GM18870 (cell line): ENCODE measurements around the gene CASP4.
"Not testable (repeated sequence)": the region's sequence is repeated elsewhere in the genome, so short reads cannot be mapped to it uniquely, and the experiment has no call there.

Experiments
- ATAC-seq: cut with Tn5 transposase; IDR thresholded peaks from one replicate; pipeline ENCODE4 v1.9.1; 2021; ENCODE audit warnings: moderate library complexity; ENCODE audit not compliant: unreplicated experiment

Gene CASP4

DNA sequence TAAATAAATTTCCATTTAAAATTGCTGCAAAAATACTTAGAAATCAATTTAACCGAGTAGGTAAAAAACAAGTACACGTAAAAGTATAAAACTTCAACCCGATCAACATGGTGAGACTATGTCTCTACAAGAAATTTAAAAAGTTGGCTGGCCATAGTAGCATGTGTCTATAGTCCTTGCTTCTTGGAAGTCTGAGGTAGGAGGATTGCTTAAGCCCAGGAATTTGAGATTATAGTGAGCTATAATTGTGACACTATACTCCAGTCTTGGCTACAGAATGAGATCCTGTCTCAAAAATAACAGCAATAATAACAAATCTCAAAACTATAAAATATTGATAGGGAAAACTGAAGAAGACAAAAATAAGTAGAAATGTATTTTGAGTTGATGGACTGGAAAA lies 11.1 kb downstream of the CASP4 start:
- ATAC-seq, result no peak

- ATAC-seq, result no peak
These were observed 11.8 kb downstream of the CASP4 start for GRCh38 chr11:104956528-104956927.

GRCh38 chr11:104946907-104947306 lies 21.5 kb downstream of the CASP4 start:
- peak; percentile 96 for ATAC-seq

GRCh38 chr11:104944076-104944475 lies 24.3 kb downstream of the CASP4 start:
- ATAC-seq, result no peak

DNA sequence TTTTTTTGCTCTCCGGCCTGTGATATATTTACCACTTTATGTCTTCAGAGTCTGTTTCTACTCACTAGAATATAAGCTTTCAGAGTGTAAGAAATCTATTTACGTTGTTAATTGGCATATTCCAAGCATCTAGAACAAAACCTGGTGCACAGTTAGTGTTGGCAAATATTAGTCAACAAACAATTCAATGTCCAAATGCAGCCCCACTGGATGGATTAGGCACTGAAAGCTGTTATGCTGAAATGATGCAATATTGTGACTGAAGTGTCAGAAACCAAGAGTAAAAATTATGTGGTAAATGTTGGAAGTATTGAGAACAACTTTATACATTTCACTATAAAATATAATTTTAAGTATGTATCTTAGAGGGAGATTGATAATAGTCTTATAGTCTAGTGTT lies 24.8 kb downstream of the CASP4 start:
- ATAC-seq, result no peak

- no peak for ATAC-seq
These were observed 33.8 kb downstream of the CASP4 start for GRCh38 chr11:104934594-104934993.

DNA sequence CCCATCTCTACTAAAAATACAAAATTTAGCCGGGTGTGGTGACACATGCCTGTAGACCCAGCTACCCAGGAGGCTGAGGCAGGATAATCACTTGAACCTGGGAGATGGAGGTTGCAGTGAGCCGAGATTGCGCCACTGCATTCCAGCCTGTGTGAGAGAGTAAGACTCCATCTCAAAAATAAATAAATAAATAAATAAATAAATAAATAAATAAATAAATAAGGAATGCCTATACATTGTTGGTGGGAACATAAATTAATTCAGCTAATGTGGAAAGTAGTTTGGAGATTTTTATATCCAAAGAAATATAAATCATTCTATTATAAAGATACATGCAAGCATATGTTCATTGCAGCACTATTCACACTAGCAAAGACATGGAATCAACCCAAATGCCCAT lies 34.3 kb downstream of the CASP4 start:
- ATAC-seq, result not testable (repeated sequence)

GRCh38 chr11:104928811-104929210 lies 39.6 kb downstream of the CASP4 start:
- ATAC-seq, result no peak

- ATAC-seq, result no peak
These were observed 41.4 kb downstream of the CASP4 start for GRCh38 chr11:104926771-104927611.

DNA sequence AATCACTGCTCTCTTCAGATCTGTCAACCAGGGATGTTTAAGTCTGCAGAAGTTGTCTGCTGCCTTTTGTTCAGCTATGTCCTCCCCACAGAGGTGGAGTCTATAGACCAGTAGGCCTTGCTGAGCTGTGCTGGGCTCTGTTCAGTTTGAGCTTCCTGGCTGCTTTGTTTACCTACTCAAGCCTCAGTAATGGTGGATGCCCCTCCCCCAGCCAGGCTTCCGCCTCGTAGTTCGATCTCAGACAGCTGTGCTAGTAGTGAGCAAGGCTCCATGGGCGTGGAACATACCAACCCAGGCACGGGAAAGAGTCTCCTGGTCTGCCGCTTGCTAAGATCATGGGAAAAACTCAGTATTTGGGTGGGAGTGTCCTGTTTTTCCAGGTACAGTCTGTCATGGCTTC lies 42.5 kb downstream of the CASP4 start:
- ATAC-seq, result no peak

DNA sequence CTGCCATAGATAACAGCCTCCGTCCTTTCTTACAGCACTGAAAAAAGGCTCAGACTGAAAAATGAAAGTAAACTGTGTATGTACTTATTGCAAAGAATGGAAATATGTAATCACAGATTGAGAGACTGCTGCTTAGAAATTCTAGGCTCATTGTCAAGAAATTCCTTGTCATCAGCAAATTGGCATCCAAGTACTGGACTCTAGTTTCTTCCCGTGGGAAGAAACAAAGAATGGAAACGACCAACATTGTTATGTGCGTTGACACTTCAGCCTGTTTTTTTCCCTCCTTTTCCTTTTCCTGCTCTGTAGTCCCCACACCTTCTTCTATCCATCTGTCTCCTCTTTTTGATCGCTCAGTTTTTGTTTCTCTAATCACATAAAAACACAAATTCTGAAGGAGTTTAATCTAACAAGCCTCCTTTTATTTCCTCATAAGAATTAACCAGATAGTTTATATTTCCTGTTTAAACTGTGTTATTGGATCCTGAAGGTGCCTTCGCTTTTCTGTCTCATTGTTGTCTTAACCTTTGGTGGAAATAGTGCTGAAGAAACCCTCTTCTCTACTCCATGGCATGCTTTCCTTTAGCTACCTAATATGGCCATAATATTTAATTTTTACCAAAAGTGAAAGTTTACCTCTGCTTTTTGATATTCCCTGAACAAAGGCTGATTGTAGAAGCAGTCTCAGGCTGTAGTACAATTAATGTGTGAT lies 50.1 kb downstream of the CASP4 start:
- peak; percentile 64 for ATAC-seq

DNA sequence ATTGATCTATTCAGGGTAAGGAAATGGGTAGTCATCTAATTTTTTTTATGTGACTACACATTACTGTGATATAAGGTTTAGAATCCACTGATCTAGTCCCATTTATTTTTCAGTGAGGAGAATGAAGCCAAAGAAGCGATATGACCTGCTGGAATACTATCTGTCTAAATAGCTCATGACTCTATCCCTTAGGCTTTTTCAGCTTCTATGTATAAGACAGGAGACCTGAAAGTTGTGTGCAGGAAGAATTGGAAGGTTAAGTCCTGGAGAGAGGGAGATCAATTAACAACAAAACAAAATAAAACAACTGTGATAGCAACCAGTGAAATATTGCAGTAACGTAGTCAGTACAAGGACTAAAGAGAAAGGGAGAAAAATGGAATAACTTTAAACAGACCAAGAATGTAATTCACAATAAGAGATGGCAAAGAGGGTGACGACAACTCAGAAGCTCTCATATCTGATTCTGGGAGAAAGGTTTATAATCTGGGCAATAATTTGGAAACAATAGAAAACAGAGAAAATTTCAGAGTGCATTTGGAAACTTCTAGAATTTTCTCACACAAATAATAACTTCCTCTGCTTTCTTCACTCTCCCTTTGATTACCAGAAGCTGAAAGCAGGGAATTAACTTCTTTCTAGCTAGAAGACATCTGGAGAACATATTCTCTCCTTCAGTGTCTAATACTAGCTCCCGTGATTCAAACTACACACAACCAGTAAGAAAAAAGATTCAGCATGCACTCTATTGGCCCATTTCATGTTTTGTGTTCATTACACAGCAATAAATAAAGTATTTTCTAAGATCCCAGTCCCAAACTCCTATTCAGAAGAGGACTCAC lies 50.9 kb downstream of the CASP4 start:
- peak; percentile 15 for ATAC-seq

DNA sequence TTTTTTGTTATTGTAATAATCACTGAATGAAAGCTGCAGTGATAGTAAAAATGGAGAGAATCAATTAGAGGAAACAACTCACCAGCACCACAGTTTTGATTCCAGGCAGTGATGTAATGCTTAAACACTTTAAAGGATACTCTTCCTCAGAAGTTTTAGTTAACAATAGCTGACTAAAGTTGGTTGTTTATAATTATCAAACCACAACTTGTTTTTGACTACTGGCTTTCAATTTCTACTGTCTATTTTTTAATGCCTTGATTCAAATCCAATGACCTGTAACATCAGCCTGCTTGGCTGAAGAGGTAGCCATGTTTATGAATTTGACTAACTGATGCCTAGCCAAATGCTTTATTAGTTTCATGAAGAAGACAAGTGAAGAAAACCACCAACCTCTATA lies 51.9 kb downstream of the CASP4 start:
- no peak for ATAC-seq

GRCh38 chr11:104912102-104912501 lies 56.3 kb downstream of the CASP4 start:
- no peak for ATAC-seq

DNA sequence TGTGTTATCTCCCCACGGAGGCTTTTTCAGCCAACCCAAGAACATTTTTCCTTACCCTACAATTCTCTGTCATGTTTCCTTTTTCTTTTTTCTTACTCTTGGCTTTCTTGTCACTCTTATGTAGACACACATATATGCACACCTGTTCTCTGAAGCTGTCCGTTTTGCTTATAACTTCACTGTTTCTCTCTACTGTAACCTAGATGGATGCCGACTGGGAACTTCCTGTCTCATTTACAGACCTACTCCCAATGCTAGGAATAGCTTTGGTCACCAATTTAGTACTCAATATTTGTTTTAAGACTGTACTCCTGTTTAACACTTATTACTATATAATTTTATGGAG lies 60.2 kb downstream of the CASP4 start:
- ATAC-seq, result no peak

DNA sequence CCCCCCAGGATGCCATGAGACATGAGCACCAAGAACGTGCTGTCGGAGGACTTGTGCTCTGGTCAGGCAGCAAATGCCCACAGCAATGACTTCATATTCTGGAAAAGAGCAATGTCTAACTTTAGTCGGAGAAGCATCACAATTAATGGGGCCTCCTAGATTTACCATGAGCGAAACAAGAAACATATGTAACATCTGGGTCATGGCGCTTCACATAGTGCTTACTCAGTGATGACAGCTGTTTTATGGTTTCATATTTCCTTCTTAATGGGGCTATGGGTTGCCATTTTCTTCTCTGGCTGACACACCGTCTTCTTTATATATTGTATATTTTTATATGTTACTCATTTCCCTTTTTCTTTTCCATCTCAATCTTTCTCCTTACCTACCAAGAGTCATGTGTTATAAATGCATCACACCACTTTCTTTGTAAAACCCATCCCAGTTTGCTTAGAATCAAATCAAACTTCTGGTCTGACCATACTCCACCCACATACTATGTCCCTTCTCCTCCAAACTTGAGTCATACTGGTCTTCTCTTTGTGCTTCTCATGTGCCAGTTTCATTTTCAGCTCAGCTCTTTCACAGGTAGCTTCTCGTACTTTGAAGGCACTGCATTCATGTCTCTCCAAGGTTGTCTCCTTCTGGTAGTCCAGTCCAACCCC lies 60.7 kb downstream of the CASP4 start:
- peak; percentile 97 for ATAC-seq

- ATAC-seq, result no peak
These were observed 63.1 kb downstream of the CASP4 start for GRCh38 chr11:104905271-104905670.

- ATAC-seq, result no peak
These were observed 69.1 kb downstream of the CASP4 start for GRCh38 chr11:104899226-104899625.

DNA sequence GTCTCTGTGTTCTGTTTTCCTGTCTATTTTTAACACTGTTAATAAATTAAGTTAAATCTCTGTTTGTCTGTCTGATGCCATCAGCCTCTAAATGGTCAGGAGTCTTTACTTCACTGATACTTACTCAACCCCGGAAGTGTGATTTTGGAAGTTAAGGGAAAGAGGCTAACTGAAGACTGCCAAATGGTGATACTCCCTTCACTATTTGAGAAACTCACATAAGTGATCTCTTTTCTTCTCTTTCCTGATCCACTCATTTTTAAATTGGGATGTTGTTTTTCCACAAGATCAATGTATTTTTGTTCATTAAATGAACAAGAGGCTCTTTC lies 69.7 kb downstream of the CASP4 start:
- ATAC-seq, result no peak

DNA sequence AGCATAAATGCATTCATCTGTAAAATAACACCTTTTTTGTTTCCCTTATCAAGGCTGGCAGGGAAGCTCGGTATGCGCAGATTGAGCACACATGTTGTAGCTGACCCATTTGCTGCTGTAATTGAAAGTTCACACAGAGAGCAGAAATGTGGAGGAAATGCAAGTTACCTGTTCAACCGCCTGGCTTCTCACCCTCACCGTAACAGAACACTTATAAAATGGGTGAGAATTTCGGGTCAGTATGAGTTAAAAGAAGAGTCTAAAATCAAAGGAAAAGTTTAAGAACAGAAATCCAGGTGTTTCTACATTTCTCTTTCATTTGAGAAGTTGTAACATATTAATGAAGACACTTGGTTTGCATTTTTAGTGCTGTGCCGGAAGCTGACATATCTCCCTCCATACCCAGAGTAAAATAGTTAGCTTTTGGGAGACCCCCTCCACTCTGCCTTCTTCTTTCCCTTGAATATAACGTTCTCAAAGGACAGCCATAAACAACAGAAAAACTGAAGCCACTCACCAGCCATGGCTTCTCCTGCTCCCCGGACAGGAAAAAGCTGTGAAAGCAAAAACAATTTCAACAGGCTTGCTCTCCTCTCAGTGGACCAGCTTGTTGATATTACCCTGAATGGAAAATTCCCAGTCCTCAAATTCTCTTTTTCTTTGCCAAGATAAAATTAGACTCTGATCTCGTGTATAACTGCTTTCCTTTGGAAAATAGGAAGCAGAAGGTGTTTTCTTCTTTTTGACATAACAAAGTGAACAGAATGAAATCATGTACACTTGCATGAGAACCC lies 70.3 kb downstream of the CASP4 start, which contains the start of gene CASP12:
Gene CASP12 (minus strand): TSS at position 570 of the 794 bp plus-strand sequence.
- no peak for ATAC-seq
